Measurements from ENCODE around the gene ANKS3.

ANKS3 gene

GRCh38 chr16:4663777-4664465 is 70.2 kb downstream of the ANKS3 start:
- no peak for DNase-seq

GRCh38 chr16:4663465-4663776 is 70.7 kb downstream of the ANKS3 start:
- no peak for DNase-seq

GRCh38 chr16:4661661-4662060 is 72.4 kb downstream of the ANKS3 start:
- DNase-seq: peak; percentile 77

- no peak for DNase-seq
Measured at GRCh38 chr16:4660454-4661007, 73.5 kb downstream of the ANKS3 start.

GRCh38 chr16:4659363-4660353 is 74.4 kb downstream of the ANKS3 start:
- DNase-seq: no peak

- DNase-seq: no peak
Measured at GRCh38 chr16:4656695-4657686, 77.1 kb downstream of the ANKS3 start.

- no peak for DNase-seq
Measured at GRCh38 chr16:4656221-4656620, 77.8 kb downstream of the ANKS3 start.

GRCh38 chr16:4655801-4656200 is 78.3 kb downstream of the ANKS3 start:
- no peak for DNase-seq

GRCh38 chr16:4654964-4655590 is 79.0 kb downstream of the ANKS3 start:
- DNase-seq: no peak

- DNase-seq: no peak
Measured at GRCh38 chr16:4654011-4654963, 79.8 kb downstream of the ANKS3 start.

- DNase-seq: no peak
Measured at GRCh38 chr16:4652561-4652960, 81.5 kb downstream of the ANKS3 start.

GRCh38 chr16:4651827-4652226 is 82.2 kb downstream of the ANKS3 start:
- DNase-seq: peak; percentile 58

GRCh38 chr16:4650443-4651074 is 83.5 kb downstream of the ANKS3 start:
- peak; percentile 22 for DNase-seq

GRCh38 chr16:4649744-4650442 is 84.2 kb downstream of the ANKS3 start:
- no peak for DNase-seq

- no peak for DNase-seq
Measured at GRCh38 chr16:4648917-4649316, 85.2 kb downstream of the ANKS3 start.

GRCh38 chr16:4647644-4647980 is 86.5 kb downstream of the ANKS3 start:
- no peak for DNase-seq

GRCh38 chr16:4646773-4647643 is 87.1 kb downstream of the ANKS3 start:
- DNase-seq: no peak
